H1 (cell line): ENCODE results near the gene MYO5A. TPM values are rescaled to one million over a fixed set of nuclear protein-coding genes. Genes with fewer than 3 reads are reported as not detected.

Source experiments
- CTCF ChIA-PET: fragments of 300-600 bp; sonication (Branson Sonifier 250); formaldehyde crosslinking; loops from one replicate; lab custom pipeline; 2021; ENCODE audit not compliant: partially characterized antibody; lab: Charles Lee
- POLR2A ChIA-PET: fragments of 300-600 bp; sonication (Branson Sonifier 250); formaldehyde crosslinking; loops from one replicate; lab custom pipeline; 2021; ENCODE audit warnings: inconsistent platforms; ENCODE audit not compliant: partially characterized antibody; lab: Charles Lee
- DNase-seq, 2 experiments: peaks; one replicate each; pipeline versions ENCODE4 v3.0.0 to v3.0.0-alpha.2; 2010 to 2022; ENCODE audit warnings: low spot score in 2 of 2, low read depth in 1 of 2, mixed read lengths in 1 of 2
- FAIRE-seq: peaks from 2 replicates; lab custom pipeline; 2011; peaks lifted over from hg19 to GRCh38; lab: Jason Lieb, UNC
- H2AFZ ChIP-seq: 2 replicates; pipeline ENCODE4 v1.8.1; 2012; ENCODE audit warnings: low read length, inconsistent platforms
- H2AK5ac ChIP-seq: 2 replicates; pipeline ENCODE4 v1.6.1; 2013; ENCODE audit warnings: low read depth, low read length
- H2BK120ac ChIP-seq: replicated peaks from 2 replicates; pipeline ENCODE3; 2013; ENCODE audit warnings: low read depth, low read length, inconsistent platforms
- H2BK12ac ChIP-seq: 2 replicates; pipeline ENCODE4 v1.6.1; 2013; ENCODE audit warnings: low read depth, low read length
- H2BK15ac ChIP-seq: 2 replicates; pipeline ENCODE4 v1.6.1; 2013; ENCODE audit warnings: low read length
- H2BK20ac ChIP-seq: 2 replicates; pipeline ENCODE4 v1.6.1; 2013; ENCODE audit warnings: low read length
- H2BK5ac ChIP-seq: 2 replicates; pipeline ENCODE4 v1.6.1; 2013; ENCODE audit warnings: low read depth, low read length
- H3K14ac ChIP-seq: 2 replicates; pipeline ENCODE4 v1.6.1; 2013; ENCODE audit warnings: inconsistent platforms; ENCODE audit not compliant: insufficient read length
- H3K18ac ChIP-seq: 2 replicates; pipeline ENCODE4 v1.6.1; 2013; ENCODE audit warnings: low read length; ENCODE audit errors: extremely low read depth
- H3K23ac ChIP-seq: 2 replicates; pipeline ENCODE4 v1.6.1; 2013; ENCODE audit warnings: inconsistent platforms; ENCODE audit not compliant: insufficient read length
- H3K23me2 ChIP-seq: 2 replicates; pipeline ENCODE4 v1.6.1; 2013; ENCODE audit warnings: low read depth, low read length
- H3K27ac ChIP-seq: 2 replicates; pipeline ENCODE4 v1.6.1; 2011; ENCODE audit warnings: low read depth, low read length, inconsistent platforms
- H3K27me3 ChIP-seq, 4 experiments: replicated peaks in 1 of 4; 1 replicate in 1 of 4; 2 replicates in 3 of 4; pipeline versions ENCODE4 v1.6.1 to v1.8.1; 2011 to 2013; ENCODE audit warnings: low read length in 3 of 4, mild to moderate bottlenecking in 3 of 4, inconsistent platforms in 2 of 4, mixed read lengths in 2 of 4, moderate library complexity in 1 of 4; ENCODE audit not compliant: control insufficient read depth in 3 of 4, insufficient read depth in 3 of 4; ENCODE audit errors: extremely low read depth in 1 of 4
- H3K36me3 ChIP-seq, 4 experiments: 2 replicates each; pipeline versions ENCODE4 v1.6.1 to v1.8.1; 2011 to 2013; ENCODE audit warnings: mild to moderate bottlenecking in 4 of 4, low read length in 3 of 4, moderate library complexity in 2 of 4, control low read depth in 1 of 4, inconsistent platforms in 1 of 4; ENCODE audit not compliant: insufficient read depth in 4 of 4, control insufficient read depth in 2 of 4
- H3K4ac ChIP-seq: replicated peaks from 2 replicates; pipeline ENCODE3; 2013; ENCODE audit warnings: low read length, low read depth, mixed read lengths, inconsistent platforms; ENCODE audit not compliant: insufficient read length
- H3K4me1 ChIP-seq, 4 experiments: replicated peaks in 1 of 4; 1 replicate in 1 of 4; 2 replicates in 3 of 4; pipeline versions ENCODE4 v1.6.1 to v1.8.1; 2011 to 2013; ENCODE audit warnings: low read length in 3 of 4, inconsistent platforms in 2 of 4, mixed read lengths in 1 of 4; ENCODE audit not compliant: insufficient read depth in 4 of 4, control insufficient read depth in 3 of 4
- H3K4me2 ChIP-seq, 2 experiments: 2 replicates each; pipeline versions ENCODE4 v1.6.1 to v1.8.1; 2011 to 2013; ENCODE audit warnings: low read depth in 2 of 2, low read length in 2 of 2, control low read depth in 1 of 2, inconsistent platforms in 1 of 2, mild to moderate bottlenecking in 1 of 2; ENCODE audit not compliant: insufficient read depth in 1 of 2
- H3K4me3 ChIP-seq, 4 experiments: fragments of 200-600, 300-600 bp in 1 of 4; sonication (generic), shearing (Covaris generic), sonication (Bioruptor Twin) in 1 of 4; 2 replicates each; pipeline versions ENCODE4 v1.5.1 to v1.8.1; 2011 to 2016; ENCODE audit warnings: low read length in 4 of 4, low read depth in 3 of 4, control low read depth in 2 of 4, inconsistent platforms in 2 of 4, mild to moderate bottlenecking in 2 of 4, mixed read lengths in 1 of 4, moderate library complexity in 1 of 4; ENCODE audit not compliant: insufficient read depth in 2 of 4; ENCODE audit errors: extremely low read depth in 1 of 4
- H3K56ac ChIP-seq: replicated peaks from 2 replicates; pipeline ENCODE3; 2013; ENCODE audit warnings: low read depth, mild to moderate bottlenecking, mixed read lengths, low read length, inconsistent platforms; ENCODE audit not compliant: insufficient read length
- H3K79me1 ChIP-seq: 2 replicates; pipeline ENCODE4 v1.6.1; 2013; ENCODE audit warnings: low read depth, low read length, control low read depth
- H3K79me2 ChIP-seq, 2 experiments: 2 replicates each; pipeline versions ENCODE4 v1.6.1 to v1.8.1; 2012 to 2013; ENCODE audit warnings: low read length in 2 of 2, mild to moderate bottlenecking in 2 of 2, inconsistent platforms in 1 of 2; ENCODE audit not compliant: insufficient read depth in 2 of 2, control insufficient read depth in 1 of 2
- H3K9ac ChIP-seq, 4 experiments: replicated peaks in 1 of 4; 1 replicate in 1 of 4; 2 replicates in 3 of 4; pipeline versions ENCODE4 v1.6.1 to v1.8.1; 2011 to 2013; ENCODE audit warnings: low read depth in 3 of 4, low read length in 3 of 4, control low read depth in 2 of 4, mild to moderate bottlenecking in 2 of 4, moderate library complexity in 2 of 4, inconsistent platforms in 1 of 4; ENCODE audit errors: extremely low read depth in 1 of 4
- H3K9me3 ChIP-seq, 2 experiments: 2 replicates each; pipeline versions ENCODE4 v1.6.1 to v1.8.1; 2012 to 2013; ENCODE audit warnings: mild to moderate bottlenecking in 2 of 2, moderate library complexity in 2 of 2, control low read depth in 1 of 2, inconsistent platforms in 1 of 2, low read depth in 1 of 2, low read length in 1 of 2, mixed read lengths in 1 of 2; ENCODE audit not compliant: insufficient read depth in 2 of 2
- H4K20me1 ChIP-seq, 2 experiments: replicated peaks in 1 of 2; 2 replicates each; pipeline versions ENCODE3 to v1.8.1; 2011 to 2013; ENCODE audit warnings: inconsistent platforms in 2 of 2, low read length in 2 of 2, mild to moderate bottlenecking in 1 of 2; ENCODE audit not compliant: insufficient read depth in 2 of 2, control insufficient read depth in 1 of 2
- H4K5ac ChIP-seq: 2 replicates; pipeline ENCODE4 v1.6.1; 2013; ENCODE audit warnings: low read length, low read depth, mixed read lengths, inconsistent platforms; ENCODE audit not compliant: insufficient read length
- H4K8ac ChIP-seq: 2 replicates; pipeline ENCODE4 v1.8.0; 2013; ENCODE audit warnings: mild to moderate bottlenecking, moderate library complexity, low read length, inconsistent platforms; ENCODE audit not compliant: insufficient read depth; ENCODE audit errors: extremely low read depth
- H4K91ac ChIP-seq: replicated peaks from 2 replicates; pipeline ENCODE3; 2013; ENCODE audit warnings: low read length, mixed read lengths, inconsistent platforms; ENCODE audit not compliant: insufficient read length
- SIRT6 ChIP-seq: IDR thresholded peaks from one replicate; pipeline ENCODE4 v1.7.1; 2012; ENCODE audit warnings: low read length, inconsistent platforms
- SUZ12 ChIP-seq: fragments of 200-600 bp; sonication (generic); IDR thresholded peaks from 2 replicates; pipeline ENCODE4 v1.6.1; 2012; ENCODE audit warnings: mild to moderate bottlenecking, inconsistent platforms, low read length, moderate library complexity, mixed read lengths
- TBP ChIP-seq: IDR thresholded peaks from 2 replicates; pipeline ENCODE4 v1.6.1; 2011; ENCODE audit warnings: low read depth, low read length, improper control_type of control experiment
- WGBS, 2 experiments: shearing (Covaris generic) in 1 of 2; methylation state at CpG; one replicate each; pipeline versions ENCODE4 v1.1.6 to v1.1.7; 2013 to 2015; ENCODE audit warnings: low lambda C conversion rate in 2 of 2, mixed read lengths in 2 of 2, inconsistent platforms in 1 of 2, low coverage in 1 of 2, missing lambda C conversion rate in 1 of 2; ENCODE audit not compliant: insufficient replicate concordance in 2 of 2, insufficient coverage in 1 of 2, insufficient read length in 1 of 2; ENCODE audit errors: extremely low coverage in 1 of 2, missing lambda C conversion rate in 1 of 2; 5-methylcytosine and 5-hydroxymethylcytosine counted together
- polyA plus RNA-seq, 7 experiments: library from polyadenylated mRNA; depleted of rRNA in 3 of 7; stranded (reverse) in 5 of 7; unstranded in 2 of 7; fragments of >200 nt in 5 of 7; fragments of 200-250 nt in 2 of 7; gene quantifications; 1 replicate in 5 of 7; 2 replicates in 1 of 7; 4 replicates in 1 of 7; pipeline versions ENCODE4 v1.2.1 to v1.2.3, GENCODE V29; 2011 to 2013; ENCODE audit warnings: missing spikeins in 2 of 7, mixed read lengths in 2 of 7
- total RNA-seq: library from RNA; stranded (reverse); fragmentation: NEBNext Ultra II Directional; extraction: Animal tissue kit (Norgen Biotek cat#: 25700); gene quantifications from 2 replicates; pipeline ENCODE4 v1.2.1, GENCODE V29; 2021

MYO5A gene
- total and polyA plus RNA-seq, 2 of the 8 experiments (the other 6 are each of a cell fraction or from before 2014, with no cell fraction given): 11.4 to 24.7 TPM

- H3K27me3 ChIP-seq: no peaks in the 10 kb centered on the region
- no peaks in the 10 kb centered on the region for H3K79me1 ChIP-seq
- H2AFZ ChIP-seq: no peak overlapping the region
- no peak overlapping the region for H3K56ac ChIP-seq
- no peak overlapping the region for H2BK15ac ChIP-seq
- H3K9me3 ChIP-seq: no peaks in the 10 kb centered on the region
- no peak overlapping the region for H2BK5ac ChIP-seq
- H3K4me3 ChIP-seq: no peak overlapping the region
- H3K14ac ChIP-seq: no peak overlapping the region
- H4K5ac ChIP-seq: no peak overlapping the region
- H3K79me2 ChIP-seq: no peaks in the 10 kb centered on the region
- ChIA-PET POLR2A (no interaction called here), CTCF (interaction anchor here (1.0 kb wide), 1 partner anchor 9 kb away, joined by 3 read pairs; no protein-coding TSS in a partner anchor)
- peaks cover 15 to 20% (median 18%) of the 10 kb centered on the region in 4 experiments for H3K4me1 ChIP-seq
- no peak overlapping the region for H3K9ac ChIP-seq
- H3K23me2 ChIP-seq: no peaks in the 10 kb centered on the region
- H2AK5ac ChIP-seq: no peak overlapping the region
- H3K18ac ChIP-seq: no peak overlapping the region
- no peak overlapping the region for H3K4ac ChIP-seq
- H3K36me3 ChIP-seq: no peaks in the 10 kb centered on the region
- H4K91ac ChIP-seq: no peak overlapping the region
- H2BK120ac ChIP-seq: no peak overlapping the region
- H4K20me1 ChIP-seq: no peaks in the 10 kb centered on the region
- DNase-seq (no peak), FAIRE-seq (no peak)
- H2BK12ac ChIP-seq: no peak overlapping the region
- no peak overlapping the region for H4K8ac ChIP-seq
- 95% methylated on average over 5 of the region's 5 CpGs; no CpG with 5 or more reads in 1 of the 2 experiments for WGBS, 2 experiments
- H3K23ac ChIP-seq: no peak overlapping the region
- H3K4me2 ChIP-seq: no peak overlapping the region
- no peak overlapping the region for H2BK20ac ChIP-seq
- H3K27ac ChIP-seq: no peak overlapping the region
- TF ChIP-seq SIRT6 (no peak), SUZ12 (no peak), TBP (no peak)
These were observed 131.6 kb downstream of the MYO5A start for GRCh38 chr15:52397118-52397517.
